Measurements from ENCODE around the gene KIF6. TPM values are rescaled to one million over a fixed set of nuclear protein-coding genes. Genes with fewer than 3 reads are reported as not detected.

KIF6 gene
- total RNA-seq, 1 donor from 2014 or later = 0.43 TPM

- DNase-seq (ENCODE audit: low spot score in 2 of 2) = no peak
These were observed 421.6 kb downstream of the KIF6 start for GRCh38 chr6:39303425-39304153.

DNA sequence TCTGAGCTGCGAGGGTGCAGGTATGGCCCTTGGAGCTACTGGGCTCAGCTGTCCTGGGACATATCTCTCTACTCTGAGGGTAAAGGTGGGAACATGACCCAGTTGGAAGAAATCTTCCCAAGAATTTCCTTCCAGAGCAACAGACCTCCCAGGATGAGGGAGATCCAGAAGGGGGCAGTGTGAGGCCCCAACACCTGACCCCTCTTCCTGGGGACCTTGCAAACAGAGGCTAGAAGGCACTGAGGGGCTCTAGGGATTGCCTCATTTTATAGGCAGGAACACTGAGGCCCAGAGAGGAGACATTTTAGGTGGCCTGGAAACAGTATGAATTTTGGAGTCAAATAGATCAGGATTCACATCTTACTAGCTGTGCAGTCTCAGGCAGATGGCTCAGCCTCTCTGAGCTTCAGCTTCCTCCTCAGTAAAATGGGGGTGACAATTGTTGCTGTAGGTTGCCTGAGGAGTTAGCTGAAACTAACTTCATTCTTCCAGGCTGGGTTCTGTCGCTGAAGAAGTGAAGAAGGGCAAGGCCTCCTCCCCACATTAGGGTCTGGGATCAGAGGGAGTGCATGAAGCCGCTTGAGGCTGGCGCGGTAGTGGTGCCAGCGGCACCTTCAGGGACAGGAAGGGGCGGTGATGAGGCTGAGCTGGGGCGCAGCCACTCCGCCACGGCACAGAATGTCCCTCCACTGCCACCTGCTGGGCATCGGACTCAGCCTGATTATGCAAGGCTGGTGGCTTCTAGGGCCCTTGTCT, 422.4 kb downstream of the KIF6 start:
- TF ChIP-seq CTCF (IDR thresholded peaks at IDR 0.05) = peak; percentile 78 to 85 (median 83)
- Histone ChIP-seq H3K9me3 (no peaks in the 10 kb centered on the region), H3K36me3 (peaks cover 0 to 3% of the 10 kb centered on the region in 2 donors), H3K4me1 (no peaks in the 10 kb centered on the region), H3K27me3 (no peaks in the 10 kb centered on the region), H3K27ac (no peak overlapping the region), H3K4me3 (peak overlapping the region in 1 of 2 donors; percentile 24)
- intact Hi-C loops (cut with DNase I) = loop anchor here (1.0 to 10.0 kb wide), 3 partner anchors 137 to 428 kb away; no protein-coding TSS in a partner anchor
- DNase-seq (ENCODE audit: low spot score in 2 of 2) = peak in 1 of 2 donors; percentile 89

More at GRCh38 chr6:39303425-39304153, 421.6 kb downstream of the KIF6 start:
- Histone ChIP-seq H3K36me3 (peaks cover 0 to 3% of the 10 kb centered on the region in 2 donors), H3K27ac (no peak overlapping the region), H3K4me1 (no peaks in the 10 kb centered on the region), H3K4me3 (no peak overlapping the region), H3K27me3 (no peaks in the 10 kb centered on the region), H3K9me3 (no peaks in the 10 kb centered on the region)
- intact Hi-C loops (cut with DNase I) = loop anchor here (1.0 to 10.0 kb wide), 3 partner anchors 137 to 429 kb away; no protein-coding TSS in a partner anchor
- TF ChIP-seq CTCF (IDR thresholded peaks at IDR 0.05) = no peak

DNA sequence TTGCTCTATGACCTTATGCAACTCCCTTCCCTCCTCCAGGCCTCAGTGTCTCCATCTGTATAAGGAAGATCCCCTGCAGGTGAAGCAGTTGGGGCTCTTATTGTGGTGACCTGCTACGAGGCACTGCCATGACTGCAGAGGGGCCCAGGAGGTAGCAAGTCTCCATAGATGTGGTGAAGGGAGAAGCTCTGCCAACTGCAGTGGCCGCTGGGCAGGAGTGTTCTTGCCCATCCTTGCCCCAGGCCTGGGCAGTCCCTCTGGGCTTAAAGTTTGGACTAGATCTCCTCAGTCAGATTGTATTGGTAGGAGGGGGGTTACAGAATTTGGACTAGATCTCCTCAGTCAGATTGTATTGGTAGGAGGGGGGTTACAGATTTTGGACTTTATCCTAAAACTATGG, 423.2 kb downstream of the KIF6 start:
- no peak for TF ChIP-seq CTCF (IDR thresholded peaks at IDR 0.05)
- H3K36me3 ChIP-seq = peaks cover 0 to 3% of the 10 kb centered on the region in 2 donors
- H3K9me3 ChIP-seq = no peaks in the 10 kb centered on the region
- no peak overlapping the region for H3K27ac ChIP-seq
- no peaks in the 10 kb centered on the region for H3K4me1 ChIP-seq
- H3K4me3 ChIP-seq = no peak overlapping the region
- intact Hi-C loops (cut with DNase I) = loop anchor here (10.0 kb wide), 2 partner anchors 327 to 427 kb away; no protein-coding TSS in a partner anchor
- H3K27me3 ChIP-seq = no peaks in the 10 kb centered on the region
- no peak for DNase-seq (ENCODE audit: low spot score in 2 of 2)

DNA sequence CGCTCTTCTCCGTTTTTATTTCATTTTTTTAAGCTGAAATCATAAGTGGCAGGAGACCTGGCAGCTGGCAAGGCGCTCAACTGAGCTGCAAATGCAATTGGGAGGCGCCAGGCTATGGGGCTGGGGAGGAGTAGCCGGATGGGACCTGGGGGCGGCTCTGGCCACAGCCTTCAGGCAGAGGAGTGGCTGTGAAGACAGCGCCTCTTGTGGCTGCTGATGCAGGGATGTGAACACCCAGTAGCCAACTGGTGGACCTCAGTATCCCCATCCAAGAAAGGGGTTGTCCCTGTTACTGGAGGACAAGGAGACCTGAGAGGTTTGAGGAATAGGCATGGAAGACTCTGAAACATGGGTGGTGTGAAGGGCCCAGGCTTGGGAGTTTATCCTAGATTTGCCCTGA, 423.6 kb downstream of the KIF6 start:
- Histone ChIP-seq H3K4me1 (no peaks in the 10 kb centered on the region), H3K9me3 (no peaks in the 10 kb centered on the region), H3K27ac (no peak overlapping the region), H3K36me3 (peaks cover 0 to 3% of the 10 kb centered on the region in 2 donors), H3K4me3 (no peak overlapping the region), H3K27me3 (no peaks in the 10 kb centered on the region)
- no peak for DNase-seq (ENCODE audit: low spot score in 2 of 2)
- intact Hi-C loops (cut with DNase I) = loop anchor here (10.0 kb wide), 2 partner anchors 327 to 427 kb away; no protein-coding TSS in a partner anchor
- peak in 1 of 3 experiments; percentile 25 for TF ChIP-seq CTCF (IDR thresholded peaks at IDR 0.05)

DNA sequence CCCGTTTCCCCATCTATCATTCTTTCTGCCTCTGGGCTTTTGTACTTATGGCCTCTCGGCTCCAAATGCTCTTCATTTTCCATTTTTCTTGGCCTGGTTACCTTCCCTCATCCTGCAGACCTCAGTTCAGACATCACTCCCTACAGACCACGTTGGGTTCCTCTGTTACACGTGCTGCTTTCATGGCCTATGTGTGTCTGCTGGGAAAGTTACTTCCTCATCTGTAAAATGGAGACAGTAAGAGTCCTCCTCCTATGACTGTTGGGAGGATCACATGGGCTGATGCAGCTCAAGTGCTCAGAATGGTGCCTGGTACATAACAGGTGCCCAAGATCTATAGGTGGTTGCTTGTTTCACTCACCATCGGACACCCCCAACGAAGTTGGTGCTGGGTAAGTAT, 424.5 kb downstream of the KIF6 start:
- no peak for TF ChIP-seq CTCF (IDR thresholded peaks at IDR 0.05)
- H3K4me3 ChIP-seq = no peak overlapping the region

More for the DNA sequence above, 424.5 kb downstream of the KIF6 start:
- DNase-seq (ENCODE audit: low spot score in 2 of 2) = no peak
- Histone ChIP-seq H3K9me3 (no peaks in the 10 kb centered on the region), H3K27ac (no peak overlapping the region), H3K36me3 (peaks cover 0 to 3% of the 10 kb centered on the region in 2 donors), H3K4me1 (no peaks in the 10 kb centered on the region), H3K27me3 (no peaks in the 10 kb centered on the region)
- intact Hi-C loops (cut with DNase I) = loop anchor here (10.0 kb wide), 2 partner anchors 326 to 426 kb away; no protein-coding TSS in a partner anchor

All from ascending aorta (tissue), 2 donors.